ENCODE data around the gene HM13. TPM values are rescaled to one million over a fixed set of nuclear protein-coding genes. Genes with fewer than 3 reads are reported as not detected.

The HM13 gene
- total RNA-seq, 2 donors from 2014 or later, result 122 to 135 TPM

GRCh38 chr20:31559704-31560093 lies 45.5 kb downstream of the HM13 start:
- ATAC-seq, result no peak
- intact Hi-C loops (cut with DNase I, micrococcal nuclease), result loop anchor here (2.0 to 10.0 kb wide), 2 partner anchors 53 to 55 kb away; no protein-coding TSS in a partner anchor

GRCh38 chr20:31560094-31560745 lies 46.0 kb downstream of the HM13 start:
- intact Hi-C loops (cut with DNase I, micrococcal nuclease), result loop anchor here (2.0 to 10.0 kb wide), 2 partner anchors 53 to 55 kb away; no protein-coding TSS in a partner anchor
- peak; percentile 40 for ATAC-seq
- DNase-seq, result peak; percentile 61 to 74

More at GRCh38 chr20:31559704-31560093, 45.5 kb downstream of the HM13 start:
- no peak for DNase-seq

GRCh38 chr20:31560746-31561598 lies 46.7 kb downstream of the HM13 start:
- DNase-seq (peak in 1 of 2 donors; percentile 54), ATAC-seq (peak; percentile 59)
- intact Hi-C loops (cut with DNase I, micrococcal nuclease), result loop anchor here (2.0 to 10.0 kb wide), 2 partner anchors 52 to 54 kb away; no protein-coding TSS in a partner anchor

GRCh38 chr20:31562241-31562640 lies 48.0 kb downstream of the HM13 start:
- no peak for ATAC-seq
- intact Hi-C loops (cut with DNase I, micrococcal nuclease), result loop anchor here in 1 of 2 donors (10.0 kb wide), 1 partner anchor 53 kb away; no protein-coding TSS in a partner anchor
- DNase-seq, result no peak

GRCh38 chr20:31564284-31564683 lies 50.0 kb downstream of the HM13 start:
- ATAC-seq, result no peak
- intact Hi-C loops (cut with DNase I, micrococcal nuclease), result loop anchor here in 1 of 2 donors (10.0 kb wide), 1 partner anchor 51 kb away; no protein-coding TSS in a partner anchor

GRCh38 chr20:31565699-31566318 lies 51.6 kb downstream of the HM13 start:
- ATAC-seq (peak; percentile 43), DNase-seq (no peak)
- intact Hi-C loops (cut with DNase I, micrococcal nuclease), result loop anchor here in 1 of 2 donors (10.0 kb wide), 1 partner anchor 49 kb away; no protein-coding TSS in a partner anchor

More at GRCh38 chr20:31564284-31564683, 50.0 kb downstream of the HM13 start:
- DNase-seq, result no peak

GRCh38 chr20:31566319-31566657 lies 52.0 kb downstream of the HM13 start:
- ATAC-seq, result no peak
- no peak for DNase-seq
- intact Hi-C loops (cut with DNase I, micrococcal nuclease), result loop anchor here in 1 of 2 donors (10.0 kb wide), 1 partner anchor 49 kb away; no protein-coding TSS in a partner anchor

GRCh38 chr20:31566658-31567379 lies 52.6 kb downstream of the HM13 start:
- intact Hi-C loops (cut with DNase I, micrococcal nuclease), result loop anchor here in 1 of 2 donors (10.0 kb wide), 1 partner anchor 48 kb away; no protein-coding TSS in a partner anchor
- ATAC-seq, result peak; percentile 33
- DNase-seq, result peak in 1 of 2 donors; percentile 48

GRCh38 chr20:31567380-31567720 lies 53.1 kb downstream of the HM13 start:
- intact Hi-C loops (cut with DNase I, micrococcal nuclease), result loop anchor here in 1 of 2 donors (10.0 kb wide), 1 partner anchor 47 kb away; no protein-coding TSS in a partner anchor
- no peak for ATAC-seq
- no peak for DNase-seq

- intact Hi-C loops (cut with DNase I, micrococcal nuclease), result loop anchor here in 1 of 2 donors (10.0 kb wide), 1 partner anchor 47 kb away; no protein-coding TSS in a partner anchor
- no peak for ATAC-seq
- no peak for DNase-seq
These were observed 53.9 kb downstream of the HM13 start for GRCh38 chr20:31568041-31568731.

GRCh38 chr20:31568773-31569162 lies 54.5 kb downstream of the HM13 start:
- DNase-seq (no peak), ATAC-seq (no peak)
- intact Hi-C loops (cut with DNase I, micrococcal nuclease), result loop anchor here in 1 of 2 donors (10.0 kb wide), 1 partner anchor 46 kb away; no protein-coding TSS in a partner anchor

- DNase-seq, result peak; percentile 39 to 70
- no peak for ATAC-seq
- intact Hi-C loops (cut with DNase I, micrococcal nuclease), result loop anchor here in 1 of 2 donors (10.0 kb wide), 1 partner anchor 45 kb away; no protein-coding TSS in a partner anchor
These were observed 55.1 kb downstream of the HM13 start for GRCh38 chr20:31569163-31570020.

GRCh38 chr20:31570021-31570463 lies 55.8 kb downstream of the HM13 start:
- intact Hi-C loops (cut with DNase I, micrococcal nuclease), result no loop called here
- DNase-seq, result no peak
- ATAC-seq, result no peak

- peak in 1 of 2 donors; percentile 32 for DNase-seq
These were observed 56.7 kb downstream of the HM13 start for GRCh38 chr20:31570735-31571617.

GRCh38 chr20:31572042-31572700 lies 57.9 kb downstream of the HM13 start:
- intact Hi-C loops (cut with DNase I, micrococcal nuclease), result no loop called here
- DNase-seq, result no peak
- ATAC-seq, result no peak

More at GRCh38 chr20:31570735-31571617, 56.7 kb downstream of the HM13 start:
- no peak for ATAC-seq
- intact Hi-C loops (cut with DNase I, micrococcal nuclease), result no loop called here
